Stromal cell of bone marrow (primary cell): Measurements from ENCODE around the gene C1QTNF8.
A peak's percentile ranks its signal among the peaks of the same experiment; 100 is the strongest.

Experiments
- DNase-seq: peaks from one replicate; pipeline ENCODE4 v3.0.0-alpha.2; 2012; ENCODE audit warnings: low read depth

The C1QTNF8 gene

GRCh38 chr16:1109648-1110047, 13.6 kb upstream of the C1QTNF8 start:
- DNase-seq: no peak

GRCh38 chr16:1108299-1109252, 12.5 kb upstream of the C1QTNF8 start:
- DNase-seq: peak; percentile 9

GRCh38 chr16:1107731-1108130, 11.7 kb upstream of the C1QTNF8 start:
- no peak for DNase-seq

- DNase-seq: no peak
Observed at GRCh38 chr16:1107141-1107540, 11.1 kb upstream of the C1QTNF8 start.

GRCh38 chr16:1106659-1107058, 10.6 kb upstream of the C1QTNF8 start:
- DNase-seq: no peak

- DNase-seq: no peak
Observed at GRCh38 chr16:1105888-1106620, 10.0 kb upstream of the C1QTNF8 start.

GRCh38 chr16:1103636-1103980, 7.6 kb upstream of the C1QTNF8 start:
- no peak for DNase-seq

- DNase-seq: no peak
Observed at GRCh38 chr16:1102921-1103635, 7.0 kb upstream of the C1QTNF8 start.

GRCh38 chr16:1102333-1102700, 6.3 kb upstream of the C1QTNF8 start:
- no peak for DNase-seq

- no peak for DNase-seq
Observed at GRCh38 chr16:1101573-1102332, 5.7 kb upstream of the C1QTNF8 start.

GRCh38 chr16:1101133-1101532, 5.1 kb upstream of the C1QTNF8 start:
- DNase-seq: no peak

- no peak for DNase-seq
Observed at GRCh38 chr16:1100084-1100800, 4.2 kb upstream of the C1QTNF8 start.

GRCh38 chr16:1099189-1100083, 3.4 kb upstream of the C1QTNF8 start:
- DNase-seq: no peak

- DNase-seq: no peak
Observed at GRCh38 chr16:1098266-1098991, 2.4 kb upstream of the C1QTNF8 start.

- DNase-seq: no peak
Observed at GRCh38 chr16:1097800-1098199, 1.8 kb upstream of the C1QTNF8 start.

GRCh38 chr16:1097156-1097555, 1.1 kb upstream of the C1QTNF8 start:
- DNase-seq: no peak

- no peak for DNase-seq
Observed at GRCh38 chr16:1095450-1096168, 435 bp downstream of the C1QTNF8 start.

GRCh38 chr16:1094601-1095449, 1.2 kb downstream of the C1QTNF8 start:
- DNase-seq: no peak
